HG03135 (cell line): ENCODE results near the gene EMC10.
"Not testable (repeated sequence)": the region's sequence is repeated elsewhere in the genome, so short reads cannot be mapped to it uniquely, and the experiment has no call there.

Experiments
- ATAC-seq: cut with Tn5 transposase; IDR thresholded peaks from one replicate; pipeline ENCODE4 v1.9.1; 2021; ENCODE audit warnings: mild to moderate bottlenecking, moderate library complexity; ENCODE audit not compliant: unreplicated experiment

EMC10 gene

DNA sequence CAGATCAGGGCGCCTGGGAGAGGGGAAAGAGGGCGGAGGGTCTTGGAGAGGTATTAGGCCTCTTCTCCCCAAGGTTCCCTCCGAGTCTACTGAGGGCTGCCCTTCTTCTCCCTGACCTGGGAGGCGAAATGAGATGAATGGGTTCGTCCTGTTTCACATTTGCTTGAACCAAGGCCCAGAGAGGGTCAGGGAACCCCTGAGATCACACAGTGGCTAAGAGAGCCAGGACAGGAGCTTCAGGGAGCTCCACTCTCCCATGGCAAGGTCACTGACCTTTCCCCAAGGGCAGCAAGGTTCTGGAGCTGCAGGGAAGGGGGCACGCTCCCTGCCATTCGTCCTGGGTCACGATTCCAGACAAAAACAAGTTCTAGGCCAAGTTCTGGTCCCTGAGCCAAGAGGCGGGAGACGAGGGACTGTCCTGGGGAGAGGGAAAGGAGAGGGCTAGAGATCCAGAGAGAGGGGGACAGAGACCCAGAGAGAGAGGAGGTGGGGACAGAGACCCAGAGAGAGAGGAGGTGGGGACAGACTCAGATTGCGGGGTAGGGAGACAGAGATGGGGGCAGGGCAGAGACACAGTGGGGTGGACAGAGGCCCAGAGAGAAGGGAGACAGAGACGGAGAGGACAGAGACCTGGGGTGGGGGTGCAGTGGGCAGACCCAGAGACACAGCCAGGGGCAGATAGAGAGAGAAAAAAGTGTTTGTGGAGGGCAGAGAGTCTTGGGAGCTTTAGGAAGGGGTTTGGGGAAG lies 36.9 kb downstream of the EMC10 start:
- ATAC-seq = no peak

DNA sequence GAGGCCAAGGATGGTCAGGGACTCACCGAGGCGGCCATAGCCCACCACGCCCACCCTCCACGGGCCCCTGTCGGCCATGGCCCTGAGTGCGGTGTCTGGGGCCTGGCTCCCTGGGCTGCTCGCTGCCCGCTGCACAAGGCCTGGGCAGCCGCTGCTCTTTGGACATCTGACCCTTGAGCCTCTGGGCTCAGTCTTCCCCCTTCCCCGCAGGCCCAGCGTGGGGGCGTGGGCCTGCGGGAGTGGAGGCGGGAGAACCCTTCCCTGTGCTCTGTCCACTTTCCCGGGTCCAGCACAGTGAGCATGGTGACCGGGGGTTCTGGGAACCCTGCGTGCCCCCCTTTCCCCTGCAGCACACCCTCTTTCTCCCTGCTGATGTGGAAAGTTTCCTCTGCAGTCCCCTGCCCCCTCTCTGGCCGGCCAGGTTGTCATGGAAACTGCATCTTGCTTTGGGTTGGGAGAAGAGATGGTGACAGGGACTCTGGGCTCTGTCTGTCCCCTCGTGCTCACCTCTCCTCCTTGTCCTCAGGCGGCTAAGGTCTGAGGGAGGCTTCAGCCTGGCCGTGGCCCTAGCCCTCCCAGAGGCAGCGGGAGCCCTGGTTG lies 37.5 kb downstream of the EMC10 start, which contains the start of gene ASPDH:
Gene ASPDH (minus strand): TSS at position 168 of the 600 bp plus-strand sequence. CDS start 90 bp downstream, at position 78.
- ATAC-seq = no peak

DNA sequence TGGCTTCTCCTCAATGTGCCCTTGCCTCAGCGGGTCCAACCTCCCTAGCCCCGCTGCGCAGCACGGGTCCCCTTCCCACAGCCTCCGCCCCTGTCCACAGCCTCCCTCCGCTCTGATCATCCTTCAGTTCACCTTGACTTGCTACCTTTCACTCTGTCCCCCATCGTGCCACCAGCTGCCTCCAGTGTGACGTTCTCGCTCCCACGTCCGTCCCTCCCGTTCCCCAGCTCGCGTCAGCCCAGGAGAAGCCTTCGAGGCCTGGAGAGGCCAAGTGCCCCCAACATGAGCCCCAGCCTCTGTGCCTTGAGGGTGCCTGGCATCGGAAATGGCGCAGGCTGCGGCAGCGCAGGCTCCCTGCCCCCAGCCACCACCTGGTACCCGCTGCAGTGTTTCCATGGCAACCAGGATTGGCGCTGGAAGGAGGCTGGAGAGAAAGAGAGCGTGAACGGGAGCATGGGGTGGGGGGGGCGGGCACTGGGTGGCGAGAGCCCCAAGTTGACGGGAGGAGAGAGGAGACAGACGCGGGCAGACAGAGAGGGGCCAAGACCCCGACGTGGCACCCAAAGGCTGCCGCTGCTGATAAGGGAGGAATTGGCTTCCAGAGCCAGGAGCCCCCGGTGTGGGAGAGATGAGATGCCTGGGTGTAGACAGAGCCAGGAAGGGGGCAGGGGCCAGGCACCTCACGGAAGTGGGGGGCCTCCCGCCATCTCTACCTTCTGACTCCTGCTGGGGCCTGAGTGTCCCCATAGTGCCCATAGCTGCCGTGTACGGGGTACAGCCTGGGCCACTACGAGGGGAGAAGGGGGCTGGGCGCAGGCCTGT lies 38.2 kb downstream of the EMC10 start:
- no peak for ATAC-seq

DNA sequence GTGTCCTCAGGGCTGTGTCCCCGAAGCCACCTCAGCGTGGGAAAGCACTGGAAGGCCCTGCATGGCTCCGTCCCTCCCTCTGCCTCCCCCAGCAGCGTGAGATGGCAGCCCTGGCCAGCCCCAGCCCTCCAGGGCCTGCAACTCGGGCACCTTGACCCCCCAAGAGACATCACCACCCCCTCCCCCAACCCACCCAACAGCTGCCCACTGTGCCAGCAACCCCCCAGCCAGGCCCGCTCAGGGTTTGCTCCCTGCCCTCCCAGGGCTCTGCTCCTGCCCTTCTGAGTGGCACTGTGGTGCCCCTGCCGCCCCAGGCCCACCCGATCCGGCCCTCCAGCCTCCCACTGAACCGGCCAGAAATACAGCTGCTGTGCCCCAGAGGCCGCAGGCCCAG lies 38.9 kb downstream of the EMC10 start:
- ATAC-seq = no peak

DNA sequence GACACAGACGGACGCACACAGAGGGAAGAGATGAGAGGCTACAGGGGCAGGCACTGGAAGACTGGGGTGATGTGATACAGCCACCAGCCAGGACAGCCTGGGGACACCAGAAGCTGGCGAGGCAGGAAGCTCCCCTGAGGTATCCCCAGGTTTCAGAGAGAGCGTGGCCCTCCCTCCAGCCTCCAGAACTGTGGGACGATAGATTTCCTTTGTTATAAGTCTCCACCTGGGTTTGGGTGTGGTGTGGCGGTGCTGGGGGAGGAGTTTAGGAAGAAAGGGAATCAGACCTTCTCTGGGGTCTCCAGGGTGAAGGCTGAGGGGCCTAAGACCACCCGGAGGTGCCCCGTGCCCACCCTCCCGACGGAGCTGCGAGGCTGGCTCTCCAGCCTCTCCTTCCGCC lies 40.1 kb downstream of the EMC10 start:
- ATAC-seq = no peak

DNA sequence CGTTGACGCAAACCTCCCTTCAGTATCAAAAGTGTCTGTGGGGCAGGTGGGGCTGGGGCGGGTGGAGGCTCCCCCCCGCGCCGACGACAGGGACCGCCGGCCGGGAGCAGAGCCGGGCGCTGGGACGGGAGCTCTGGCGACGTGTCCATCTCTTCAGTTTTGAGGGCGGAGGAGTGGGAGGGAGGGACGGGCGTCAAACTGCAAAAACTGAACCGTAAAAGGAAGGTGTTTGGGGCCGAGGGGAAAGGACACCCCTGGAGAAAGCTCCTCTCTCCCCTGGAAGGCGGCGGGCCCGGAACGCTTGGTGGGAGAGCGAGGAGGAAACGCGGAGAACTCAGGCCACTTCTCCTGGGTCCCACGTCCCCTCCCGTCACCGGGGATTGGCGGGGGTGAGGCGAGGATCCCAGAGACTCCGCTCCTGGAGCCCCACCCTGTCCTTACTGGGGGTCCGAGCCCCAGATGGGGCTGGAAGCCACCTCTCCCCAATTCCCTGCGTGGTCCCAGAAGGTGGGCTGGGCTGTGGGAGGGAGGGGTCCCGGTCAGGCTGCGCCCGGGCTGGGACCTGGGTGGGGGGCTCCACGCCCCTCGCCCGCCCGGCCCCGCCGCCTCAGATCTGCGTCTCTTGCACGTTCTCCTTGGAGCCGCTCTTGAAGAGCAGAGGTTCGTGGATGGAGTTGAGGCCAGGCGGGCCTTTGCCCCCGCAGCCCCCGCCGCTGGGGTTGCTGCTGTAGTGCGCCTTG lies 40.8 kb downstream of the EMC10 start:
- ATAC-seq = no peak

DNA sequence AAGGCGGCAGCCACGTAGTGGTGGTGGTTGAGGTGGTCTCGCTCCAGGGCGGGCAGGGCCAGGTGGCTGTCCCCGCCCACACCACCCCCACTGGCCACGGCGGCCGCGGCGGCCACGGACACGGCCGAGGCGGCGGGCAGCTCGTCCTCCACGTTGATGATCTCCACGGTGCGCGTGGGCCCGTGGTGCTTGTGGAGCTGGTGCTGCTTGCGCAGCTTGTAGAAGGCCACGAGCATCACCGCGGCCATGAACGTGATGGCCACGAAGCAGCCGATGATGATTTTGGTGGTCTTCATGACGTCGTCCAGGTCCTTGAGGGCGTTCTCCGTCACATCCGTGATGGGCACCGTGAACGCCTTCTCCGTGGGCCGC lies 41.4 kb downstream of the EMC10 start:
- no peak for ATAC-seq

DNA sequence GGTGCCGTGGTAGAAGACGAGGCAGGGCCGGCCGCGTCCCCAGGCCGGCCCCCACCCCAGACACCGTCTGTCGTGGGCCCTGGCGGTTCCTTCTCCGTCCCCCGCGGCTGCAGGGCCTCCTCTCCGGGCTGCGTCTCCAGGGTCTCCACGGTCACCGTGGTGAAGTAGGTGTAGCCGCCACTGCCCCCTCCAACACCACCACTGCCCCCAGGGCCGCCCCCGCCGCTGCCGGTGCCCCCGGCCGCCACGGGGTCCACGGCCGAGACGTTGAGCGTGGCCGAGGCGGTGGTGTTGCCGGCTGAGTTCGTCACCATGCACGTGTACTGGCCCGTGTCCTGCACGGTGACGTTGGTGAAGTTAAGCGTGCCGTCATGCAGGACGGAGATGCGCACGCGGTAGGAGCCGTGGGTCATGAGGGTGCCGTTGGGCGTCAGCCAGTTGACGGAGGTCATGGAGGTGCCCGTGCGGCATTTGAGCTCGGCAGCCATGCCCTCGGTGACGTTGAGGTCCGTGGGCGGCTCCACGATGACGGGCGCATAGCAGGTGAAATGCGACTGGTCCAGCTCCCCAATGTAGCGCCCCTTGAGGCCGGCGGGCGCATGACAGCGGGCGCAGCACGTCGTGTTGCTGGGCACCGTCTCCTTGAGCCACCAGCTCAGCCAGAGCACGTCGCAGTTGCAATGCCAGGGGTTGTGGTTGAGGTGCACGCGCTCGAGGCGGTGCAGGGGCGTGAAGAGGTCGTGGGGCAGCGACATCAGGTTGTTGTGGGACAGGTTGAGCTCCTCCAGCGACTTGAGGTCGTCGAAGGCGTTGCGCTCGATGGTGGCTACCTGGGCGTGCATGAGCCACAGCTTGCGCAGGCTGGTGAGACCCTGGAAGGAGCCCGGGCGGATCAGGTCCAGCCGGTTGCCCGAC lies 42.0 kb downstream of the EMC10 start:
- ATAC-seq = no peak

DNA sequence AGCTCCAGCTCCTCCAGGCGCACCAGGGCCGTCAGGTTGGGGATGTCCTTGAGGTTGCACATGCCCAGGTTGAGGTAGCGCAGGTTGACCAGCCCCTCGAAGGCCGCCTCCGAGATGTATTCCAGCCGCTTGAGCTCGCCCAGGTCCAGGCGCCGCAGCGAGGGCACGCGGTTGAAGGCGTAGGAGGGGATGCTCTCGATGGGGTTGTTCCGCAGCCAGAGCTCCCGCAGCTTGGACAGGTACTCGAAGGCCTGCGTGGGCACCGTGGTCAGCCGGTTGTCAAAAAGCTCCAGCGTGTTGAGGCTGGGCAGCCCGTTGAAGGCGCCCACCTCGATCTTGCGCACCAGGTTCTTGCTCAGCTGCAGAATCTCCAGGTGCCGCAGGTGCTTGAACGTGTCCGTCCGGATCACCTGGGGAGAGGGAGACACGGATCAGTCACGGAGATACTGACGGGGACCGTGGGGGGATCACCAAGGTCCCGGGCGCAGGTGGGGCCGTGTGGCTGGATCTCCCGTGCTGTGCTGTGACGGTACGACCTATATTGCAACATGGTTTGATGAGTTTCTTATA lies 42.8 kb downstream of the EMC10 start:
- ATAC-seq = no peak

DNA sequence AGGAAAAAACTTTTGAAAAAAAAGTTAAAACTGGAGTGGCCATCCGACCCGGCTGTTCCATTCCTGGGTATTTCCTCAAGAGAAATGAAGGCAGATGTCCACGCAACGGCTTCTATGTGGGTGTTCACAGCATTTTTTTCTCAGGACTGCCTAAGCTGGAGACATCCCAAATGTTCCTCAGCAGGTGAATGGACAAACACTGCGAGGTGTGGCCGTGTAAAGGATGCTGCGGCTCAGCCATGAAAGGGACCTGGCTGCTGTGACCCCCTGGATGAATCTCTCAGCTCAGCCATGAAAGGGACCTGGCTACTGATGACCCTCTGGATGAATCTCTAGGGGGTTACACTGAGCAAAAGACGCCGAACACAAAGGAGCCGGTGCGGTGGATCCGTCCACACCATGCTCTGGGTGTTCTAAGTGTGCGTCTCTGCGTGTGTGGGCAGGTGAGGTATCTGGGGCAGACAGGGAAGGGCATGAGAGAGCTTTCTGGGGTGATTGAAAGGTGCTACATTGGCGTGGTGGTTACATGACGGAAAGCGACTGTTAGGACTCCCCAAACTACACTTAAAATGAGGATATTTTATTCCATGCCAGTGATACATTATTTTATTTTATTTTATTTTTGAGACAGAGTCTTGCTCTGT lies 44.6 kb downstream of the EMC10 start:
- no peak for ATAC-seq

DNA sequence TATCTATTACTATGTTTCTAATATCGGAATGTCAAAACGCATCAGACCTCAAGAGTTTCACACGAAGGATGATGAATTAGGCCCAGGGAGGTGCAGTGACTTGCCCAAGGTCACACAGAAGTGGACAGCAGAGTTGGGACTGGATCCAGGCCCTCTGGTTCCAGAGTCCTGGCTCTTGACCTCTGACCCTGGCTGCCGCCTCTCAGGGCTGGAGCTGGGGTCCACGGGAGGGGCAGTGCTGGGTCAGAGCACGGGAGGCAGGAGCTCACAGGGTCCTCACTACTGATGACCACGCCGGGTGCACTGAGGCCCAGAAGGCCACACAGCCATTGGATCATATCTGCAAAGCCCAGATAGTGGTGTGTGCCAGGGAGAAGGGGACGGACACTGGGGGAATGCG lies 46.6 kb downstream of the EMC10 start:
- no peak for ATAC-seq

DNA sequence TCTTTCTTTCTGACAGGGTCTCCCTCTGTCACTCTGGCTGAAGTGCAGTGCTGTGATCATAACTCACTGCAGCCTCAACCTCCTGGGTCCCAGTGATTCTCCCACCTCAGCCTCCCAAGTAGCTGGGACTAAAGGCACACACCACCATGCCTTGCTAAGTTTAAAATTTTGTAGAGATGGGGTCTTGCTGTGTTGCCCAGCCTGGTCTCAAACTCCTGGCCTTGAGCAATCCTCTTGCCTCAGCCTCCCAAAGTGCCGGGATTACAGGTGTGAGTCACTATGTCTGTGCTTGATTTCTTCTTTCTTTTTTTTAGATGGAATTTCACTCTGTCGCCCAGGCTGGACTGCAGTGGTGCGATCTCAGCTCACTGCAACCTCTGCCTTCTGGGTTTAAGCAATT lies 51.7 kb downstream of the EMC10 start:
- ATAC-seq = not testable (repeated sequence)

DNA sequence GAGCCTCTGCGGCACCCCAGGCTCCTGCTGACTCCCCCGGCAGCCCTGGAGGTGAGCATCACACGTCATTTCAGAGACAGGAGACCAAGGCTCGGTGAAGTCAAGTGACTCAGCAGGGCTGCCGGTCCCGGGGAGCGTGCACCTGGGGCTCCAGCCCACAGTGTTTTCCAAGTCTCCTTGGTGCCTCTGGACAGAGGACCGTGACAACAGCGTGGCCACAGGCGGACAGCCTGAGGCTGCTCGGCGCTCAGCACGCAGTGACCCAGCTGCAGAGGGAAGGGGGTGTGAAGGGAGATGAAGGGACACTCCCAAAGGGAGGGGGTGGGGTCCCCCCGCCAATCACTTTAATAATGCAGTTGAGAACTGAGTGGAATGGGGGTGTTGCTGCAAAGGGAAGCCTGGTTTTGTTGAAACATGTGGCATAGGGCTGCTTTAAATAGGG lies 54.9 kb downstream of the EMC10 start:
- ATAC-seq = no peak

DNA sequence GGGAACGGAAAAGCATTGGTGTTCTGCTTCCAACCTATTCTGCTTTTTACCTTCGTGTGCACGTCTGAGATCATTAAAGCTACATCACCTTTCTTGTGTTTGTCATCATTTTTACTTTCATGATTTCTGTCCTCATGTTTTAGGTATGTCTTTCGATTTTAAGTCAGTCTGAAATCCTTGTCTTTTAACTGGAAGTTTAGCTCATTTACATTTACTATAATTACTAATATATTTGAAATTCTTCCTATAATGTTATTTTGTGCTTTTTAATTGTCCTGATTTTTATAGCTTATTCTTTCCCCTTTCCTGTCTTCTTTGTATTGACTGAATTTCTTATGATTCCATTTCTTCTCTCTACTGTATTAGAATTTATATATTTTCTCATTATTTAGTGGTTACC lies 56.6 kb downstream of the EMC10 start:
- ATAC-seq = no peak

DNA sequence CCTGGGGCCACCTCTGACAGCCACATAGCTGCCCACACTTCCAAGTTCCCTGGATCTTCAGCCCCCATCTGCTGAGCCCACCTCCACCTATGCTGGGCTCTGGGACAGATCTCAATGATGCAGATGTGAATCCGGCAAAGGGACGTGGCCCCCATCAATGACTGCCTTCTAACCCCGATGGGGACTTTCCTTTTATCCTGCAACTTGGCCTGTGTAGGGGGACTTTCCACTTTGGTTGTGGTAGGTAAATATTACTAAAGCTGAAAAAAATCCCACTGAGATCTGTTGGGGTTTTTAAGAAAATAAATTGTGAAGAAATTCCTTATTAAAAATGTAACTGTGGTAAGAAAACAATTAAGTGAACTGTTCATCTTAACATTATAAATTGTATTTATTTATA lies 58.2 kb downstream of the EMC10 start:
- ATAC-seq = no peak

DNA sequence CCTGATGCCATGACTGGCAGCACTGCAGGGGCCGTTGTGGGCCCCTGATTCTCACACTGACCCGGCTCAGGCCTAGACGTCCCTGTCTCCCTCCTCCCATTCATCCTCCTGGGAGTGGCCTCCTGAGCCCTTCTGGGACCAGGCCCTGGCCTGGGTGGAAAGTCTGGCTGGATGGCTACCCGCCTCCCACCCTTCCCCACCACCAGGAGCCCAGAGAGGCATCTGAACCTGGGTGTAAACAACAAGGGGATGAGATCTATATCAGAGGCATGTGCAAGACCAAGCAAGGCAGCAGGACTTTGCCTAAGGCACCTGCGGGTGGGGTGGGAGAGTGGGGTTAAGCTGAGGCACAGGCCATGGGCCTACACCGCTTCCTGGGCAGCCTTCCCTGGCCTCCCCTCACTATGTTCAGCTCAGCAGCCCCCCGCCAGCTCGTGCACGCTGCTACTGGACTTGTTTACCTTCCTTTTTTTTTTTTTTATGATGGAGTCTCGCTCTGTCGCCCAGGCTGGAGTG lies 59.4 kb downstream of the EMC10 start:
- ATAC-seq = no peak

DNA sequence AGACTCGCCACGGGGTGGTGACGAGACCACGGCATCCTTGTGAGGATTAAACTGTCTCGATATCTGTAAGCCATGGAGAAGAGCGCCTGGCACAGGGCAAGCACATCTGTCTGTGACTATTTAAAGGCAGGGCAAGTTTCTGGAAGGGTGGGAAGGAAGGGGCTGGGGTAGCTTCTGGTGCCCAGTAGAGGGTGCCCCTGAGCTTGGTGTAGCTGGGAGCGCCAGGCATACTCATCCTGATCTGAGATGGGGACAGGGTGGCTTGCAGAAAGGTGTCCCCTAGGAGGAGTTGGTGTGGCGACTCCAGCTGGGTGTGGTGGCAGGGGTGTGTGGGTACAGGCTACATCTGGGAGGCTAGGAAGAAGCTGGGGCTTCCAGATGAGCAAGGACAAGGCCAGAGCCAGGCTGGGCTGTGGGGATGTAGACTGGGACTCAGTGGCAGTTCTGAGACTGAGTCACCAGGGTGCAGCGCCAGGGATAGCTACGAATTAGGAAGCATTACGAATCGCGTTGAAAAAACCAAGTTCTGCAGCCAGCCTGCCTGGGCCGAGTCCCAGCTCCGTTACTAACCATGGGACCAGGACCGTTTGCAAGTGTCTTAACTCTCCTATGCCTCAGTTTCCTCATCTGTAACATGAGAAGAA lies 60.5 kb downstream of the EMC10 start:
- no peak for ATAC-seq

DNA sequence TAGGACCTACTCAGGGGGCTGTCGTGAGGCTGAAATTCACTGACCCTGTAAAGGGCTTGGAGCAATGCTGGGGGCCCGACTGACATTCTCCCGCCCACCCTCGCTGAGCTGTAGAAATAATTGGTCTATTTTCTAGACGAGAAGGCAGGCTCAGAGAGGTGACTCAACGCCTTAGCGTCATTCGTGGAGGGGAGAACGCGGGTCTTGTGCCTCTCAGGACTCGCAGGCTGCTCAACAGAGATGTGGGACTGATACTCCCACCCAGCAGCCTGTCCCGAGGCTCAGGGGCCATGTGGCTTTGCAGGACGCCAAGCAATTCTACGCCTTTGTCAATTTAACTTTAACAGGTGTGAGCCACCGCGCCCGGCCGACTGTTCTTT lies 61.0 kb downstream of the EMC10 start:
- ATAC-seq = no peak
